GM18861 (cell line): ENCODE results near the gene FN1.
"Not testable (repeated sequence)": the region's sequence is repeated elsewhere in the genome, so short reads cannot be mapped to it uniquely, and the experiment has no call there.

ENCODE experiments used
- ATAC-seq: cut with Tn5 transposase; IDR thresholded peaks from one replicate; pipeline ENCODE4 v1.9.1; 2021; ENCODE audit not compliant: unreplicated experiment

The FN1 gene

DNA sequence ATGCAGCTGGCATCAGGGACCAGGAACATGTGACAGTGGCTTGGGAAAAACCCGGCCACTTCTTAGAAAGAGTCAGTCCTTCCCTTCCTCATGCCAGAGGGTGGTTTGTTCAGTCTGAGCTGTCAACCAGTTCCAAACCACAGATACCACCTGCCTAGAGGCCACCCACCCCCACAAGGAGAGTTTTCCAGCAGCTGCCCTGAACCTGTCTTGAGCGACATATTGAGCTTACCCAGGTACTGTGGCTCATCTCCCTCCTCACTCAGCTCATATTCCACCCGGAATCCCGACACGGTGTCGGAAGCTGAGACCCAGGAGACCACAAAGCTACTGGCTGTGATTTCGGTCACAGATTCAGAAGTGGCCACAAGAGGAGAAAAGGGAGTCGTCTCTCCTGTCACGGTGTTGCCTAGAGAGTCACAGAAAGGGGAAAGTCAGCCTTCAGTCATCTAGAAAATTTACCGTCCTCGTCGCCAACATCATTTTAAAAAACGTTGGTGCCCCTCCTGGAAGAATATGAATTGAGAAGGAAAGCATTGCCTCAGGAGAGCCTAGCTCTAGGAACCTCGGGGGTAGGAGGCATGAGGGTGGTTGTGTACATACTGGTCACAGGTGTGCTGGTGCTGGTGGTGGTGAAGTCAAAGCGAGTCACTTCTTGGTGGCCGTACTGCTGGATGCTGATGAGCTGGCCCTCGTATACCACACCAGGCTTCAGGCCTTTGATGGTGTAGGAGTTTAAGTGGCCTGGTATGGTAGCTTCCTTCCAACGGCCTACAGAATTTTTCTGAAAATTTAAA, 26.3 kb downstream of the FN1 start:
- no peak for ATAC-seq

GRCh38 chr2:215408441-215408840, 27.4 kb downstream of the FN1 start:
- not testable (repeated sequence) for ATAC-seq

- ATAC-seq, result no peak
These were observed 28.1 kb downstream of the FN1 start for GRCh38 chr2:215407590-215408264.

DNA sequence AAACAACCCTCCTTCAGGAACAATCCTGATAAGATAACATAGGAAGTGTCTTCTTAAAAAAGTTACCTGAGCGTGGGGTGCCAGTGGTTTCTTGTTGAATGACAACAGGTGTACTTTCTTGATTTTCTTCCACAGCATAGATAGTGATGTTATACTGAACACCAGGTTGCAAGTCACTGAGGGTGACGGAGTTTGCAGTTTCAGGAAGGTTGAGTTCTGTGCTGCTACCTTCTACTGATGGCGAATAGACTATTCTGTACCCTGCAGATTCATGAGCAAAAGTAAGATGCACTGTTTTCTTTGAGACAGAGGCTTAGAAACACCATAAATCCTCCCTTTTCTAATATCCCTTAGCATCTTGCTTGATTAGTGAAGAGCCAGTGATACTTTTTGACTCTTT, 28.8 kb downstream of the FN1 start:
- no peak for ATAC-seq

DNA sequence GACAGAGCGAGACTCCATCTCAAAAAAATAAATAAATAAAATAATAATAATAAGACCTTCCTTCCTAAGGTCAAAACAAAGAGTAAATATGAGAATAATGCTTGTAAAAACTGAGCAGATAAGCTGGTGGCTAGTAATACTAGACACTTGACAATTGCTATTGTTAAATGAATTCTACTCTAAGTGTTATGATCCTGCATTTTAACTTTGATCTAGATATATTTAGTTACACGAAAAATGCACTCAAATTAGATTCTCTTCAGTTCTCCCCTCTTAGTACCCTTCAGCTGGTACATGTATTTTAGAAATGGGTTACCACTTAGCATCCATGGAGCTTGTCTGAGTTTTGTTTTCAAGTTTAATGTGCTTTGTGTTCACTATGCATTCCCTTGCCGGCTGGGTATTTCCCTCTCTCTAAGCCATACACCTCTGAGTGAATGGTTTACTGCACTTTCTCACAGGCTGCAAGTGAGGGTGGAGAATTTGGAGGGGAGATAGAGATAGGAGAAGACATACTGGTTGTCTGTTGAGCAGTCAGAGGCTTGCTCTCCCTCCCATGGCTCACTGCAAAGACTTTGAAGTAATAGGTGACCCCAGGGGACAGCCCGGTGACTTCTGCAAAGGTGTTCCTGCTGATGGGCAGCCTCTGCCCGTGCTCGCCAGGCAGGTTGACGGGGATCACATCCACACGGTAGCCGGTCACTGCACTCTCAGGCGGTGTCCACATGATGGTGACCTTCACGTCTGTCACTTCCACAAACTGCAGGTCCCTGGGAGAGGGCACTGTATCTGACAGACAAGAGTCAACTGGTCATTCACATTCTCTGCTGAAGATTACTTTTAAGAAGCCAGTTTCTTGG, 29.9 kb downstream of the FN1 start:
- no peak for ATAC-seq

DNA sequence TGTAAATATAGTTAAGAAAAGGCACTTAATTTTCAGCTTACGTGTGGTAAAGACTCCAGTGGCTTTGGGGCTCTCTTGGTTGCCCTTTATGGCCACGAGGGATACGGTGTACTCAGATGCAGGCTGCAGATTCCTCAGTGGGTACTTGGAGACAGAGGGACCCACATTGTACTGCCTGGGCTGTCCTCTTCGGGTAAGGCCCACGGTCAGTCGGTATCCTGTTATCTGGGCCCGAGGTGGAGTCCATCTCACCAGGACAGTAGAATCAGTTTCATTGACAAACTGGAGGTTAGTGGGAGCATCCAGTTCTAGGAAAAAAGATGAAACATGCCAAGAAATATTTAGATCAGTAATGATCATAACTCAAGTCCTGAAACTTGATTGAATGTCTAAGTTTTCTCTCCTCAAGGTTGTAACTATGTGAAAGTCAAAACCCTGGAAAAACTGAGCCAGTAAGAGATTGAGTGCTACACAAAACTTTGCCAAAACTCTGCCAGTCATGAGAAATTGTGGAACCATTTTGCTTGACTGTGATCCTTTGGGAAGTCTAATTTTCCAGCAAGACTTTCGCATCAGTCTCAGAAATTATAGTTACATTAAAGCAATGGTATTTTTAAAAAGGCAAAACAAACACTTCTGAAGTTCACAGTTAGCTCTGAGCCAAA, 31.4 kb downstream of the FN1 start:
- ATAC-seq, result no peak

- ATAC-seq, result no peak
These were observed 32.2 kb downstream of the FN1 start for GRCh38 chr2:215403441-215404347.

GRCh38 chr2:215401896-215402379, 33.9 kb downstream of the FN1 start:
- no peak for ATAC-seq

- no peak for ATAC-seq
These were observed 36.7 kb downstream of the FN1 start for GRCh38 chr2:215399067-215399716.

DNA sequence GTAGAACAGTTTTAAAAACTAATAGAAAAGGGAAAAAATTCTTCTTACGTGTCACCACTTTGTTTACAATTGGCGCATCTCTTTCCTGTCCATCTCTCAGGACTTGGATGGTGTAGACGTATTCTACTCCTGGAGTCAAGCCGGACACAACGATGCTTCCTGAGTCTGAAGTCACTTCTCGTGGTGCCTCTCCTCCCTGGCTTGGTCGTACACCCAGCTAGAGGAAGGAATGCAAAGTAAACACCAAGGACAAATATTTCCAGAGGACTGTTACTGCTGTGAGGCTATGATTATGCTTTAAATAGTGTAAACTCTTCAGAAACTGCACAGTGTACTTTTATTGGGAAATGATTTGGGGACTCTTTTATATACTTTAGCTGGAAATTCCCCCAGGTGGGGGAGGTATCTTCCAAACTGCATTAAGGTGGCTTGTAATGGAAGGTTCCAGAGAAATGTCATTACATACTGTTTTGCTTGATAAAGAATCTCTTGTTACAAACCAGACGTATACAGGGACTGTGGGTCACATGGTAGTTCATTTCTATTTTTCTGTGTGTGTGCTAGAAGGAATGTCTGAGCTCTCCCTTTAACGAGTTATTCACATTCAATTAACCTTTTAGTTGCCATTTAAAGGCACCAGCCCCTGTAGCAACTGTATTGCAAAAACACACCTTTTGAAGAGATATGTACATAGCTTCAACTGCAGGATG, 38.1 kb downstream of the FN1 start:
- ATAC-seq, result no peak

DNA sequence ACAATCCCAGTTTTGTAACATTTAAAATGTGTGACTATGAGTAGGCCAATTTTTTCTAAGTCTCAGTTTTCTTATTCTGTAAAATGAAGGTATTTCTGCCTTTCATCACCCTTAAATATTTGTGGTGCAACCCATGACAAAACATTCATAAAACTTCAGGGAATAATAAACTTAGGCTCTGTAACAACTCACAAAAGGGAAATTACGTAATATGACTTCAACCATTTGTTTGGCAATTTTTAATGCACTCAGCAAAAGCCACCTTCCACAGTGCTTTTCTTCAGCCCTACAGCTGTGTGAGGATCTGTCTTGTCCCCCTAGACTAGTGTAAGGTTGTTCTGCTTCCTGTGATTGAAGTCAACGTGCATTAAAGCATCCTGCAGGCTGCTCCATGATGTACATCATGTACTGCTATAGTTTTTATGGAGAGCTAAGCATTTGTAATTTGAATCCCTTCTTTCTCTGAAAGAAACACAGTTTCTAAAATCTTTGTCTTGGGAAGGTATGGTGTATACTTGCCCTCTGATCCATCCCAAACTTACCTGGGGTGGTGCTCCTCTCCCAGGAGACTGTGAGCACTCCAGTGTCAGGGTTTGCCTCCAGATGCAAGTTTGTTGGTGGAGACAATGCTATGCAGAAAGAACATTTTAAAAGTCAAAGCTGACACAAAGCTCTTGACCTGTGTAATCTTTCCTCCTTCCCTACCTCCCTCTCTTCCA, 39.1 kb downstream of the FN1 start:
- ATAC-seq, result no peak

GRCh38 chr2:215395687-215396460, 40.0 kb downstream of the FN1 start:
- no peak for ATAC-seq

DNA sequence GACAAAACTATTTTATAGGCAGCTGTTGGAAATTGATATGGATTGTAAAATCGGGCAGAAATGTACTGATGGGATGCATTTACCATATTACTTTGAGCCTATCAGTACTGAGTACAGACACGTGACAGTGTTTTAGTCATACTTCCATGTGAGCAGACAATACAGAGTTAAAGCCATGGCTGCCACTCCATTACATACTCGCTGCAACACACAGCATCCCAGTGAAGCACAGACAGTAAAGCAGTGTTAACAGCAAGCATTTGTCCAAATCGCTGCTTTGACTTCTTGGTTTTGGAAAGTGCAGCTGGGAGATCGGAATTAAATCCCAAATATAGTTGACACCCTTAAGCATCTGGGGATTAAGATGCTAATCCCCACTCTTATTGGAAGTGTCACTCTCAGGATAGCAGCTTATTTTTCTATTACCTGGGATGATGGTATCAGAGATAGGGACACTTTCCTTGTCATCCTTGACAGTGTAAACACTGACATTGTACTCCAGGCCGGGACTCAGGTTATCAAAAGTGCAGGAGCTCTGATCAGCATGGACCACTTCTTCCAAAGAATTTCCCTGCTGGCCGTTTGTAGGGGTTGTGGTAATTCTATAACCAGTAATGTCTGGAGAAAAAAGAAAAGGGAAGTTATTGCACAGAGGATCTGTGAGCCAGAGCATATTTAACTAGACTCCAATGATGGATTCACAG, 41.6 kb downstream of the FN1 start:
- ATAC-seq, result no peak

GRCh38 chr2:215392687-215393270, 43.1 kb downstream of the FN1 start:
- ATAC-seq, result no peak

- no peak for ATAC-seq
These were observed 43.7 kb downstream of the FN1 start for GRCh38 chr2:215392164-215392563.

DNA sequence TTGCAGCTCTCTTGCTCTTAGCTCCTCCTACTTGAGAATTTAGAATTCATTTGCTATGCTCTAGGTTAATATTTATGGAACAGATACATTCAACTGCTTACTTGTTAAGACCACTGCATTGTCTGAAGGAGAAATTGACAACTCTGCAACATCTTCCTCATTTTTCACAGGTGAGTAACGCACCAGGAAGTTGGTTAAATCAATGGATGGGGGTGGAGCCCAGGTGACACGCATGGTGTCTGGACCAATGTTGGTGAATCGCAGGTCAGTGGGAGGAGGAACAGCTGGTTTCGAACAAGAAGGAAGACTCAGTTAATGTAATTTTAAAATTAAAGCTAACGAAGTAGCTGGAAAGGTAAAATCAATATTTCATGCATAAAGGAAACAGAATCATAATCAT, 44.3 kb downstream of the FN1 start:
- ATAC-seq, result no peak
